GM18873 (cell line): Measurements from ENCODE around the gene TMEM175.

Source experiments
- ATAC-seq: cut with Tn5 transposase; IDR thresholded peaks from one replicate; pipeline ENCODE4 v1.9.1; 2021; ENCODE audit warnings: mild to moderate bottlenecking, moderate library complexity, moderate number of reproducible peaks; ENCODE audit not compliant: unreplicated experiment, low FRiP score

TMEM175 gene

DNA sequence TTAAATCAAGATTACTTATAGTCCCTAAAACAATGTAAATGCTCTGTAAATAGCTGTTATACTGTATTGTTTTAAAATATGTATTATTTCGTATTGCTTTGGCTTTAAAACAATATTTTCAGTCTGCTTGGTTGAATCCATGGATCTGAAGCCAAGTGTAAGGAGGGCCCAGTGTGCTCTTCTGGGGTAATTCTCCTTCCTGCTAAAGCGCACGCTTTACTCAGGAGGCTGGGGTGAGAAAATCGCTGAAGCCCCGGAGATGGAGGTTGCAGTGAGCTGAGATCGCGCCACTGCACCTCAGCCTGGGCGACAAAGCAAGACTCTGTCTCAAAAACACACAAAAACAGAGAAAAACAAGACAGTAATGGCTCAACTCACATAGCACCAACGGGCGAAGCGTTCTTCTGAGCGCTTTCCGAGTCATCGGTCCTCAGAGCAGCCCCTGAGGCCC, 54.2 kb downstream of the TMEM175 start:
- no peak for ATAC-seq

DNA sequence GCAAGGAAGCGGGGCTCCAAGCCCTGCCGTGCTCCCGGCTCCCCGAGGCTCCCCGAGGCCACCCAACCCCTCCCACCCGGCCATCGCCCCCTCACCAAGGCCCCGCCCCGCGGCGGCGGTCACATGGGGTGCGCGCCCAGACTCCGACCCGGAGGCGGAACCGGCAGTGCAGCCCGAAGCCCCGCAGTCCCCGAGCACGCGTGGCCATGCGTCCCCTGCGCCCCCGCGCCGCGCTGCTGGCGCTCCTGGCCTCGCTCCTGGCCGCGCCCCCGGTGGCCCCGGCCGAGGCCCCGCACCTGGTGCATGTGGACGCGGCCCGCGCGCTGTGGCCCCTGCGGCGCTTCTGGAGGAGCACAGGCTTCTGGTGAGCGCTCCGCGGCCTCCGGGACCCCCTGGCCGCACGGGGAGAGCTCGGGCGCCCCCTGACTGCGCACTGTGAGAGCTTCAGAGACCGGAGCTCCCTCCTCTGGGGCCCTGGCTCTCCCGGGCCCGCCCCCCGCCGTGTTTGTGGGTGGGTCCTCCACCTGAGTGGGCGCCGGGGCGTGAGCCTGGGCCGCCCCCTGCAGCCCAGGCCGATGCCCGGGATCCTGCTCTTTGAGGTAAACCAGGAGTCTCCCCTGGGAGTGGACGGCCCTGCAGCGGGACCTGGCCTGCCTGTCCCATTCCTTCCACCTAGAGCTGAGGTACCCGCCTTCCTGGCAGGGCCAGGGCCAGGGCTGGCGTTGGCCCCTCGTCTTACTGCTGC, 54.8 kb downstream of the TMEM175 start, which contains the start of gene IDUA:
TSS of gene IDUA (plus strand) at position 166 of the 745 bp plus-strand sequence. CDS start at position 207, 41 bp downstream.
- ATAC-seq = no peak

GRCh38 chr4:987624-988513, 55.6 kb downstream of the TMEM175 start:
- no peak for ATAC-seq

- no peak for ATAC-seq
Observed at GRCh38 chr4:988726-989721, 56.8 kb downstream of the TMEM175 start.

GRCh38 chr4:989722-990471, 57.6 kb downstream of the TMEM175 start:
- no peak for ATAC-seq

- ATAC-seq = no peak
Observed at GRCh38 chr4:990746-991367, 58.6 kb downstream of the TMEM175 start.

DNA sequence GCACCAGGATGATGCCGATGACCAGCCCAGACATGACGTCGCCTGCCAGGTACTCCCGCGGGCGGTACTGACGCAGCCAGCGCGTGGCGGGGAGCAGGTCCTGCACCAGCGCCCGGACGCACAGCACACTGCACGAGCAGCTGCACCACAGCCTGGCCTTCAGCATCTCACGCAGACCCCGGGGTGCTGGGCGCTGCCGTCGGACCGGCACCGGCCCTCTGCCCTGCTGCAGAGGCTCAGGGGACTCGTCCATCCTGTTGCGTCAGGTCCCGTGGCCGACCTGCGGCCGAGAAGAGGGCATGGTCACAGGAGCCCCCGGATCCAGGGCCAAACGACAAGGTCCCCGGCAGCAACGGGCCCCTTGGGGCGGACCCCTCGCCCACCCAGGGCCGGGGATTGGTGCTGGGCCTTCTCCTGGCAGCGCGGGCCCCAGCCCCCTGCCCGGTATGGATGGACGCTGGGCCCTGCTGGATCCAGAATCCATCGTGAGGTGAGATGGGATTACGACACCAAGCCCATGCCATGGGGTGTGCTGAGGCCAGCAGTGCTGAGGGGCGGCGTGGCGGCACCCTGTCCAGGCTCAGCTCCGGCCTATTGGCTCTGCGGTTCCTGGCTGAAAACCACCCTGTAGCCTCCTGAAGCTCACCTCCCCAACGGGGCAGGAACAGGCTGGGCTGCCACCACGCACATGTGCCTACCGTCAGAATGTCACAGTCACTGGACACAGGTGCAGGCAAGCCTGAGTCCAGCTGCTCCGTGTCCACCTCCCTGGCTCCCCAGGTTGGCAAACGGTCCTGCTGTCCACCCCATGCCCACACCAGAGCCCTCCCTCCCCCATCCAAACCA, 59.4 kb downstream of the TMEM175 start:
- no peak for ATAC-seq

DNA sequence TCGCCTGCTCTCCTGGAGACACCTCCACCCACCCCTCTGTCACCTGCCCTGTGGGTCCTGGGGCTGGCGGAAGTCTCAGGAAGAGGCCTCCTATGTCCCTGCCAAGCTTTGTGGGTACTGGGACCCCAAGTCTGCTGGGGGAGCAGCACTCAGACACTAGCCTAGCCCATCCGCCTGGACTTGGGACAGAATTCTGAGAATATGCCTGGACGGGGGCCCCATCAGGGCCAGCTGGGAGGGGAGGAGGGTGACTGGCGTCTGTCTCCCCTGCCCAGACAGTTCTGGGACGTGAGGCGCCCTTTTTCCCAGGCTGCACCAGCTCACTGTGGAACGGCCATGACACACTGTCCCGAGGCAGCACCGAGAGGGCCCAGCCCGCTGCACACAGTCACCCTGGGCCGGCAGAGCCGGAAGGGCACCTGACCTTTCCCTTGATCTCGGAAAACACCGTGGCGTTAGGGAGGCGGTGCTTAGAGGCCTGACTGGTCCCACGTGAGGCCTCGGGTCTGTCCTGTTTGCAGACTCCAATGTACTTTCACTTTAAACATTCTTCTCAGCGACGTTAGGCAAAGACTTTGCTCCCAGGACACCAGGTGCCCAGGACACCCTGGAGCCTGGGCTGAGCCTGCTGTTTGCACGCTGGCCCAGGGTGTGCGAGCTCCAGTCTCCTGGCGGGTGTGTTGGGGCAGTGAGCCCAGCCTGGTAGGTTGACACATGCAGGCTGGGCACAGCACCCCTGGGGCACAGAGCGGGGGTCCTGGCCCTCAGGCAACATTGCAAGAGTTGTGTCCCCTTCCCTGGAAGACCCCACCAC, 60.2 kb downstream of the TMEM175 start:
- ATAC-seq = no peak

DNA sequence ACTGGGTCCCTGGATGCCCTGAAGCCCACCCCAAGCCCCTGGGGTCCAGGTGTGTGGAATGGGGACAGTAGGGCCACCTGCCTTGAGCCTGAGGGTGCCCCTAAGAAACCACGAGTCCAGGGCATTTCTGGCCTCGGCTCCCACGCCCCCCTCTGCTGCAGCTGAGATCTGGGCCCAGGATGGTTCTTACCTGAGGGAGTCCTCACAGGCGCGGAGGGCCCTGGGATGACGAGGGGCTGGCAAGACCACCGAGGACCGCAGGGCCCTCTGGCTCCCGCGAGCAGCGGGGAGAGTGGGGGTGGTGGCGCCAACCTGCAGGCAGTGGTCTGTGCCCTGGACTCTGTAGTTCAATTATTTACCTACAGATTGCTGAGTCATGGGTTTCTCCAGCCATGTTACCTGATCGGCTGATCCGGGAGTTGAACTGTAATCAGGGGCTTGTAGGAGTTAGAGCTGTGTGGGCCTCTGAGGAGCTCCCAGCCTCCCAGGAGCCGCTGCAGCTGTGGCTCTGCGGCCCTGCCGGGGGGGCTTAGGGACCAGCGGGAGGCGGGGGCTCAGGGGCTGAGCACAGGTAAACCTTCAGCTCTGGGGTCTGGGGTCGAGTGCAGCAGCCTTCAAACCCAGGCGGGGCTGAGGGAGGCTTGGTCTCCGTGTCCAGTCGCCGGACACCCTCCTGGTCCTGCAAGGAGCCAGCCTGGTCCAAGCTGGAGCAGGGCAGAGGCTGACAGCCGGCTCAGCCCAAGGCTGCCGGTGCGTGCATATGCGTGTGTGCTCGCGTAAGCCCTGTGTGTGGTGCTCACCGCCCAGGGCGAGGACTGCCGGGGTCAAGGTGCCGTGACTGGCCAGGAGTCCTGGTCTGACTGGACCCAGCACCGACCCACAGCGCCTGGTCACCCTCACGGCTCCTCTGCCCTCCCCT, 61.1 kb downstream of the TMEM175 start, which contains the start of gene SLC26A1:
TSS of gene SLC26A1 (minus strand) at position 294 of the 919 bp plus-strand sequence. CDS start 1,701 bp downstream, outside the sequence.
- no peak for ATAC-seq

DNA sequence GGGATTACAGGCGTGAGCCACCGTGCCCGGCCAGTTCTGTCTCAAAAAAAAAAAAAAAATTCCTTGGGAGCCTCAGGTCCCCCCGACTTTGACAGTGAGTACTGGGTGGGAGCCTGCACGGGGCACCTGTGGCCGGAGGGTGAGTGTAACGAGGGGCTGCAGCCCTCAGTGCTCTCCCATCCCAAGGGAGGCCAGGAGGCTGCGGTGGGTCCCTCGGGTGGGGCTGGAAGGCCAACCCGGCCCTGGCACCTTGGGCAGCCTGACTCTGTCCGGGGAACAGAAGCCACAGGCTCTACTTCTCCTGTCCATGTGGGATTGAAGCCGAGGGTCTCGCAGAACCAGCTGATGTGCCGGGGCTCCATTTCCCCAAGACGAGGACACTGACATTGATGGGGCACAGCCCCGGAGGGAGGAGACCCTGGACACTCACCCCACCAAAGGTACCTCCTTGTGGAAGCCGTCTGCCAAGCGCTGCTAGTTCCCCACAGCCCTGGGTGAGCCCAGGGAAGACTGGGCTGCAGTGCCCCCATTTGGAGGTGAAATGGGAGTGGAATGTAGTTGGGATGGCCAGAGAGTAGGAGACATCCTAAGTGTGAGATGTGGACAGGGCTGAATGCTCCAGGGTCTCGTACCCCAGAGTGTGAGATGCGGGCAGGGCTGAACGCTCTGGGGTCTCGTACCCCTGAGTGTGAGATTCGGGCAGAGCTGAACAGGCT, 63.2 kb downstream of the TMEM175 start:
- no peak for ATAC-seq

DNA sequence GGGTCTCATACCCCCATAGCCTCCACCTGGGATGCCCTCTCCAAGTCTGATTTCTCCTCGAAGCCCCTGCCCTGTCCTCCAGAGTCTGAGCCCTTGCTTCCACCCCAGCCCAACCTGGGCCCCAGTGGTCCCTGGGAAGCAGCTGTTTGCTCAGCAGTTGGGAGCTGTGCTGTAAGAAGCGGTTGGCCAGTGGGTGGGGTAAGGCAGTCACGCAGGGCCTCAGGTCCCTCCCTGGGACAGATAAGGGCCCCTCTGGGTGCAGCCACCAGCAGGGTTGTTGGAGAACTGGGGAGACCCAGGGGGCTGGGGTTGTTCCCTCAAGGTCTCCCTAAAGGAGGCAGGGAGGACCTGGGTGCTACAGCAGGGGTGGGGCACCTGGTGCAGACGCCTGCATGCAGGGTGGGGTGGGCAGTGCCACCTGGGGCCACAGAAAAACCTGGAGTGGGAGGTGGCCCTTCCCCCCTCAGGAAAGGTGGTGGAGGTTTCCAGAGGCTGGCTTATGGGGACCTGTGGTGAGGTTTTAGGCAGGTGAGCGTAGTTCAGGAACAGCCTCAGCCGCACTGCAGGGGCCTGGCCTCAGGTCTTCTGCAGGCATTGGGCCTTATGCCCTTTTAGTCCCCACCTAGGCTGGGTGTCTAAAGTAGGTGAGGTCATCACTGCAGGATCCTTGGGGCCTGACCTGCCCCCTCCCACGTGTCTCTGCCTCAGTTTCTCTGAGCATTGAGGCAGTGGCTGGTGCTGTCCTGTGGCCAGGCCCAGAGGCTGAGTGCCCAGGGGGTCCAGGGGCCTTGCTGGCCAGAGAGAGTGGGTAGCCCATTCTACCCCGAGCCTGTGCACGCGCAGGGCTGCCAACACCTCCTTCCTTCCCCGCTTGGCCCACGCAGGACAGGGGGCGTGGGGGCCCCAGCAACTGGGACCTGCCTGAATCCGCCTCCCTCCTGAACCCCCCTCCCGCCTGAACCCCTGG, 64.1 kb downstream of the TMEM175 start:
- ATAC-seq = no peak

DNA sequence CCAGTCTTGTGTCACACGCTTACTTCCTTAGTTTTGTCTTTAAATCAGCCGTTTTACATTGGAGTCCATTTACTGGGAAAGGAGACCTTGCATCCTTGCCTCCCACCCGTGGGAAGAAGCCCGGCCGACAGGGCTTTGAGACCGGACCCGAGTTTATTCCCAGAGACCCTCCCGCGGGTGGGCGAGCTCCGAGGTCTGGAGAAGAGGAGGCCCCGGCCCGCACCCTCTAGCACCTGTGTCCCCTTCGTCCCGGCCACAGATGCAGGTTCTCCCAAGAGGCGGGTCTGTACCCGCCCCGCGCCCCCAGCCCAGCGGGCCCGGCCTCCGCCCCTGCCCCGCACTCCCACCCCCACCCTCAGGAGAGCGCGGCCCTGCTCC, 64.7 kb downstream of the TMEM175 start:
- ATAC-seq = no peak

- ATAC-seq = no peak
Observed at GRCh38 chr4:997375-998071, 65.3 kb downstream of the TMEM175 start.
